Right lung (tissue), 10 donors: ENCODE results near the gene RAB4B. TPM values are rescaled to one million over a fixed set of nuclear protein-coding genes. Genes with fewer than 3 reads are reported as not detected.
"Not testable (repeated sequence)": the region's sequence is repeated elsewhere in the genome, so short reads cannot be mapped to it uniquely, and the experiment has no call there.

ENCODE experiments used
- DNase-seq, 2 donors: peaks; one replicate each; pipeline ENCODE4 v3.0.0-alpha.2; 2013
- long read RNA-seq, 8 donors: transcript quantifications; one replicate each; lab custom pipeline, GENCODE V29; 2026
- polyA plus RNA-seq, 5 donors: library from polyadenylated mRNA; unstranded; fragments of 120-200 nt; gene quantifications; one replicate each; pipeline versions ENCODE4 v1.2.1 to v1.2.3, GENCODE V29; 2013; ENCODE audit warnings: inconsistent platforms in 1 of 5, low replicate concordance in 1 of 5; ENCODE audit not compliant: insufficient read length in 5 of 5, insufficient read depth in 1 of 5

Gene RAB4B
- polyA plus RNA-seq: 10 to 100 TPM; 10.0 to 16.7 (median 11.5) TPM
- long read RNA-seq, donor 1, transcript RAB4B-201 (8 exons, 1,133 nt): major isoform, 11 of 12 reads
- long read RNA-seq, donor 1, partial matches to known transcripts: 0 of 12 reads
- long read RNA-seq, donor 1, other reads (novel, unspliced or antisense): 0 of 12 reads
- long read RNA-seq, donor 2, transcript RAB4B-201 (8 exons, 1,133 nt): major isoform, 6 of 10 reads
- long read RNA-seq, donor 2, partial matches to known transcripts: 0 of 10 reads
- long read RNA-seq, donor 2, other reads (novel, unspliced or antisense): 0 of 10 reads
- long read RNA-seq, donor 3, transcript RAB4B-201 (8 exons, 1,133 nt): major isoform, 10 of 11 reads
- long read RNA-seq, donor 3, partial matches to known transcripts: 0 of 11 reads
- long read RNA-seq, donor 3, other reads (novel, unspliced or antisense): 0 of 11 reads
- long read RNA-seq, donor 4, partial matches to known transcripts: 0 of 5 reads
- long read RNA-seq, donor 4, other reads (novel, unspliced or antisense): 0 of 5 reads
- long read RNA-seq, donor 5, transcript RAB4B-201 (8 exons, 1,133 nt): major isoform, 9 of 14 reads
- long read RNA-seq, donor 5, transcript RAB4B-205 (3 exons, 1,728 nt): minor isoform, 5 of 14 reads
- long read RNA-seq, donor 5, partial matches to known transcripts: 0 of 14 reads
- long read RNA-seq, donor 5, other reads (novel, unspliced or antisense): 0 of 14 reads
- long read RNA-seq, donor 6, transcript RAB4B-201 (8 exons, 1,133 nt): major isoform, 7 of 16 reads
- long read RNA-seq, donor 6, partial matches to known transcripts: 5 of 16 reads
- long read RNA-seq, donor 6, other reads (novel, unspliced or antisense): 0 of 16 reads
- long read RNA-seq, donor 7, transcript RAB4B-201 (8 exons, 1,133 nt): major isoform, 11 of 24 reads
- long read RNA-seq, donor 7, transcript RAB4B-205 (3 exons, 1,728 nt): minor isoform, 6 of 24 reads
- long read RNA-seq, donor 7, partial matches to known transcripts: 0 of 24 reads
- long read RNA-seq, donor 7, other reads (novel, unspliced or antisense): 5 of 24 reads
- long read RNA-seq, donor 8, transcript RAB4B-201 (8 exons, 1,133 nt): major isoform, 5 of 6 reads
- long read RNA-seq, donor 8, partial matches to known transcripts: 0 of 6 reads
- long read RNA-seq, donor 8, other reads (novel, unspliced or antisense): 0 of 6 reads

GRCh38 chr19:40777937-40778705 lies at the start of gene RAB4B:
Gene RAB4B, plus strand, starts transcription at chr19:40778247. Its CDS starts 129 bp downstream, at chr19:40778376.
- peak; percentile 100 for DNase-seq

GRCh38 chr19:40730065-40730464 lies 48.0 kb upstream of the RAB4B start:
- DNase-seq: not testable (repeated sequence)

- not testable (repeated sequence) for DNase-seq
These were observed 45.7 kb upstream of the RAB4B start for GRCh38 chr19:40732304-40732703.

DNA sequence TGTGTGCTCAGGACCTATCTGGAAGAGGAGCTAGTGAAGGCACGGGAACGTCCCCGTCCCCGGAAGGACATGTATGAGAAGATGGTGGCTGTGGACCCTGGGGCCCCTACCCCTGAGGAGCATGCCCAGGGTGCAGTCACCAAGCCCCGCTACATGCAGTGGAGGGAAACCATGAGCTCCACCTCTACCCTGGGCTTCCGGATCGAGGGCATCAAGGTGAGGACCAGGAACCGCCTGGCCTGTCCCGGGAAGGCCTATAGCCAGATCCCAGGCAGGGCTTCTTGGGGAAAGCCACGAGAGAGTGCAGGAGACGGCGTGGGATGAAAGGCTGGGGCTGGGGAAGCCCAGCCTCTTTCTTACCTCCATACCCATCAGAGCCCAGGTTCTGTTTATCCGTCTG lies 44.9 kb upstream of the RAB4B start:
- DNase-seq: no peak

GRCh38 chr19:40735013-40735771 lies 42.9 kb upstream of the RAB4B start:
- no peak for DNase-seq

DNA sequence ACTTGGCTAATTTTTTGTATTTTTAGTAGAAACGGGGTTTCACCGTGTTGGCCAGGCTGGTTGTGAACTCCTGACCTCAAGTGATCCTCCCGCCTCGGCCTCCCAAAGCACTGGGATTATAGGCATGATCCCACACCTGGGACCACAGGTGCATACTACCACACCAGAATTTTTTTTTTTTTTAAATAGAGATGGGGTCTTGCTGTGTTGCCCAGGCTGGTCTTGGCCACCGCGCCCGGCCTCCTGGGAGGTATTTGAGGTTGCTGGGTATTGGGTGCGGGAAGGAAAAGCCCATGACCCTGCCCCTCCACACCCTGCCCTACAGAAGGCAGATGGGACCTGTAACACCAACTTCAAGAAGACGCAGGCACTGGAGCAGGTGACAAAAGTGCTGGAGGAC lies 41.4 kb upstream of the RAB4B start:
- DNase-seq: no peak

DNA sequence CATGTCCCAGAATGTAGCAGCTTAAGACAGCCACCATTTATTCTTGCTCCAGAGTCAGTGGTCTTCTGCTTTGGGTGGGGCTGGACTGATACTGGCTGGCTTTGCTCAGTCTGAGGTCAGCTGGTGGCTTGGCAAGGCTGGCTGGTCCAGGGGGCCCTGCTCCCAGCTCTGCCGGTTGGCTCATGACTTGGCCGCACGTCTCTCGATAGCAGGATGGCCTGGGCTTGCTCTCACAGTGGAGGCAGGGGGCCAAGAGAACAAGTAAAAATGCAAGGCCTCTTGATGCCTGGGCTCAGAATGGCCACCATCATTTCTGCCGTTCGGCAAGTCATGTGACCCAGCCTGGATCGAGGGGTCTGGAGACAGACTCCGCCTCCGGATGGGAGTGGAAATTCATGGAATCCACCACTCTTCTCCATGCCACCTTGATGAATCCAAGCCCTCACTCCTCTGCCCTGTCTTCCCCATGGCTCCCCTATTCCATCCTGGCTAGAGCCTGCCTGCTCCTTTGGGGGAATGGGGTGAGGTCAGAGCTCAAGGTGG lies 40.9 kb upstream of the RAB4B start:
- DNase-seq: no peak

DNA sequence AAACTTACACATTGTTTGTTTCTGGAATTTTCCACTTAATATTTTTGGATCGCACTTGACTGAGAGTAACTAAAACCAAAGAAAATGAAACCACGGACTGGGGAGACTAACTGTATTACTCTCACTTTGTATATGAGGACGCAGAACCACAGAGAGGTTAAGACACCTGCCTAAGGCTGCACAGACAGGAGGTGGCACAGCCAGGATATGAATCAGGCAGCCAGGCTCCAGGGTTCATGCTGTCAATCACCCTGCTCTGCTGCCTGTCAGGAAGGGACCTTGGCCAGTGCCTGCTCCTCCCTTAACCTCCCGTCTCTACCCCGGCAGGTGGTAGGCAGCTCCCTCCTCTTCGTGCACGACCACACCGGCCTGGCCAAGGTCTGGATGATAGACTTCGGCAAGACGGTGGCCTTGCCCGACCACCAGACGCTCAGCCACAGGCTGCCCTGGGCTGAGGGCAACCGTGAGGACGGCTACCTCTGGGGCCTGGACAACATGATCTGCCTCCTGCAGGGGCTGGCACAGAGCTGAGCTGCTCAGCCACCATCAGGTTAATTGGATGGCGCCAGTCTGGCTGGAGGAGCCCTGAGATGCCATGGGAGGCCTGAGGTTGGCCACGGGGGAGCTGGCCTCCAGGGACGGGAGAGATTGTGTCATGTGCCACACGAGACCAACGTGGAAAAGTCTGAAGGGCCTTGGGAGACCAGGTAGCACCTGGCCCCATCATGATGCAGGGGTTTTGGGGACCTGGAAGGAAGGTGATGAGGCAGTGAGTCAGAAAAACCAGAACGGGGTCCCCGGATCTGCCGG lies 38.8 kb upstream of the RAB4B start:
- DNase-seq: no peak

DNA sequence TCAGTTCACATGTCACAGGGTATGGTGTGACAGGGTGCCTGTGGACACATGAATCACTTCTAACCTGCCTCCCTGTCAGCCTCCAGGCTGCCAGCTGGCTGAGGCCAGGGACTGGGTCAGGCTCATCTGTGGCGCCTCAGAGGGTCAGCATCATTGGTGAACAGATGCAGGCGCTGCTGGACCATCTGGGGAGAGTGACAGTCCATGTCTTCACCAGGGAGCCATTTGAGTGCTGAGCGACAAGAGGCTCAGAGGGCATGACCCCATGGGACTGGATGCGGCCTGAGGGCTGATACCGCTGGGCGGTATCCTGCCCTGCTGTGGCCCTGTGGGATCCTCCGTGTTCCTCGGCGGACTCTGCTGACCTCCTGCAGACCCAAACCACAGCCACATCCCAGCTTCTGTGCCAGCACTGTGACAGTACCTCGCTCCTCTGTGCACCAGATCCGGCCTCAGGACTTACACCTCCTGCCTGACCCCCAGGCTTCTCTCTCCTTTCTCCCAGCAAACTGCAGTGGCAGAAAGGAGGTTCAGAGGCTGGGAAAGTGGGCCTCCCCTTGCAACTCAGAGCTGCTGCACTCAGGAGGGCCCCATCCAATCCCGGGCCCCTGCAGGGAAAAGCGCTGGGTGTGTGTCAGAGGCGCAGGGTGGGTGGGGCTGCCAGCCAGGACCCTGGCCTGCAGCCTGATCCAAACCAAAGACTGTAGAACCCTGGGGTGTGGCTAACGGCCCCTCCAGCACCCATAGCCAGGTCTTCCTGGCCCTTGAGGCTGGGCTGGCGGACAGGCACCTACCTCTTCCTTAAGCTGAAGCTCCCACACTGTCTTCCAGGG lies 38.0 kb upstream of the RAB4B start:
- no peak for DNase-seq

DNA sequence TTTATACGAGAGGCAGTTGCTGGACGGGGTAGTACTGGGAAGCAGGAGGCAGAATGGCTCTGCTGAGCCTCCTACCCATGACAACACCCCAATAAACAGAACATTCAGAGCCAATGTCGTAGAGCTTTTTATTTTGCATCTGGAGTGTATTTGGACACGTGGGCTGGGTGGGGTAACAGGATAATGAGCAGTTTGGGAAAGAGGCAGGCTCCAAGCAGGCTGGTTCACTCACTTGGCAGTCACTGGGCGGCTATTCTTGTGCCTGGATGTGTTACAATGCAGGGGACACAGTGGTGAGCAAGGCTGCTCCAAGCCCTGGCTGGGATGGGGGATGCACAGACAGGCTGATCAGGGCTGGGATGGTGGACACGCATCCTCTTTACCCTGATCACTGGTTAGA lies 37.3 kb upstream of the RAB4B start:
- DNase-seq: peak in 1 of 2 donors; percentile 51

GRCh38 chr19:40741527-40742390 lies 36.3 kb upstream of the RAB4B start:
- no peak for DNase-seq

DNA sequence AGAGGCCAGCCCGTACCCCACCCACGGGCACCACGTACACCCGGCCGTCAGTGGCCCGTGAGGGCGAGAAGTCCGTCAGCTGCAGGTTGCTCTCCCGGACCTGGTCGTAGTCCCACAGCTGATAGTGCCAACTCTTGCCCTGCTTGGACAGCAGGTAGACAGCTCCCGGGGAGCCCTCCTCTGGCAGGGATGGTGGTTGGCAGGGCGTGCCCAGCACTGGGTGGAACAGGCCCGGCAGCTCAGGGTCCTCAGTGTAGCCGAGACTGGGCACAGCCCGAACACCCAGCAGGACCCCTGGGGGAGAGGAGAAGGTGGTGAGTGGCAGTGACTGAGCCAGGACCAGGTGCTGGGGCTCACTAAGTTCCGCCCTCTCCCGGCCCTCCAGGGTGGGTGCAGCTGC lies 35.6 kb upstream of the RAB4B start:
- no peak for DNase-seq

- no peak for DNase-seq
These were observed 35.2 kb upstream of the RAB4B start for GRCh38 chr19:40742886-40743285.

DNA sequence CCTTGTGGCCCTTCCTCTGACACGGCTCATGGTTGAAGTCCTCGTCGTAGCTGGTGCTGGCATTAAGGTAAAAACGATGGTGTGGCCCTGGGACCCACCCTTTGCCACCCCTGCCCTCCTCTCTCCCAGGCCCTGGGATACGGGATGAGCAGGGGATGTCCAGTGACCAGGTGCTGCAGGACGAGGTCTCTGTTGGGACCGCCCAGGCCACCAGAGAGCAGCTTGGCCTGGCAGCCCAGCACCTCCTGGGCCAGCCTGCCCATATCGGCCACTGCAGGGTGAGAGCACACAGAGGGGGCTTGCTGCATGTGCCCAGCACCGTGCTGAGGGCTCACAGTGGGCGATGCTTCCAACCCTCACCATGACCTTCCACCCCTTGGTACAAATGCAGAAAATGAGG lies 34.1 kb upstream of the RAB4B start:
- DNase-seq: no peak

DNA sequence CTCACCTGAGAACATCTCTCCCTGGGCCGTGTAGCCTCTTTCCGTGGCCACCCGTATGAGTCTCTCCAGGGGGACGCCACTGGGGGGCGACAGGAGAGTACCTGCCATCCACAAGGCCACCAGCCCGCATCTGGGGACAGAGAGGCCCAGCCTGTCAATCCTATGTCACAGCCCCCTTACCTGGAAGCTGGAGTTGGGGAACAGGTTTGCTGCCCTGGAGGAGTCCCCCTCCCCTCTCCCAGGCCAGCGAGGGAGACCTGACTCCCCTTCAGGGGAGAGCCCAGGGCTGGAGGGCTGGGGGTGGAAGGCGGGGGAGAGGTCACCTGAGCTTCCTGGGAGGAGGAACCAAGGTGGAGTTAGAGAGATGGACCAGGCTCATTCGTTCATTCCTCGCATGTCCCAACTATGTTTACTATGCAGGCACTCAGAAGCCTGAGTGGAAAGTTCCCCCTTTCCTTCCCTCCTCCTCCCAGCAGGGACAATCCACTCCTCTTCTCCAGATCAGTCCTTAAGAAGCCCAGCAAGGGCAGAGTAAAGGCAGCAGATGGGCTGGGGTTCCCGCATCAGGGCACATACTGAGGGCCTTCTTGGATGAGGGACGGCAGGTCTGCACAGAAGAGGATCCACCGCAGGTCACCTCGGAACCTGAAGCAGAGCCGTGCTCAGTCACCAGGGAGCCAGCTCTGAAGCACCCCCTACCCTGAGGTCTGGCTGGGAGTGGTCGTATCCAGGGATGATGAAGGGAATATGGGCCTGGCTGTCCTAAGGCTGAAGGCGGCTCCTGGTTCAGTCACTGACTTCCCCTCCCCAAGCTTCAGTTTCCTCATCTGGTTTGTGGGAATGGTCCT lies 33.3 kb upstream of the RAB4B start:
- peak; percentile 51 to 55 for DNase-seq

DNA sequence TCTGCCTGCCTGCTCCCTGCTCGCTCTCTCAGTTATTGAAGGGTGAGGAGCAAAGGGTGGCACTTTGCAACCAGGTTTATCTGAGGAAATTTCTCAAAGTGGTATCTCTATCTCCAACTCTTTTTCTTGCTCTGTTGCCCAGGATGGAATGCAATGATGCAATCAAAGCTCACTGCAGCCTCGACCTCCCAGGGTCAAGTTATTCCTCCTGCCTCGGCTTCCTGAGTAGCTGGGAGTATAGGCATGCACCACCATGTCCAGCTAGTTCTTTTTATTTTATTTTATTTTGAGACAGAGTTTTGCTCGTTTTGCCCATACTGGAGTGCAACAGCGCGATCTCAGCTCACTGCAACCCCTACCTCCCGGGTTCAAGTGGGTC lies 32.7 kb upstream of the RAB4B start:
- DNase-seq: no peak
